ENCODE data around the gene CHL1.

CHL1 gene

DNA sequence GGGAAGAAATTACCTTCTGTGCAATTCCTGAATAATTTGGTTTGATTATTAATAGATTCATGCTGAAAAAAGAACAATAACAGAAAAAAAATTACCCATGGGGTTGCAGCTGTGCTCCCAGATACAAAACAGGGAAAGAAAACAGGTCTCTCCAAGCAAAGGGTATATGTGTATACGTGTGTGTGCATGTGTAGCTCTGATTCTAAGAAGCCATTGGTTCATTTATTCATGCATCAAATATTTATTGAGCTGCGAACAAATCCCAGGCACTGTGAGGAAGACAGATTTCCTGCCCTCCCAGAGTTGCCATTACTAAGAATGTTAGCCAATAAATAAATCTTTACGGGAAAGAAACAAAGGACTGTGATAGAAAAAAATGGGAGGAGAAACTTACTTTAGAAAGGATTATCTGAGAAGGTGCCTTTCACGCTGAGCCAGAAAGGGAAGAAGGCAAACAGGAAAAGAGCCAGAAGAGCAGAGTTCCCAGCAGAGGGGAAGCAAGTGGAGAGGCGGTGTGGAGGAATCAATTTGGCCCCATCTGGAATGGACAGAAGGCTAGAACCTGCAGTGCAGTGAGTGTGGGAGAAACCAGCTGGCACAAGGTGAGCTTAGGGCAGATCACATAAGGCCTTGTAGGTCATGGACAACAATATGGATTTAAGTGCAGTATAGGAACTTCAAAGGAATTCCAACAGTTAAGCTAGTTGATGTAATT lies 20.7 kb downstream of the CHL1 start:
- DNase-seq (ENCODE audit: low read depth, low spot score): no peak

- DNase-seq (ENCODE audit: low read depth, low spot score): no peak
Measured at GRCh38 chr3:217948-218347, 21.4 kb downstream of the CHL1 start.

- no peak for DNase-seq (ENCODE audit: low read depth, low spot score)
Measured at GRCh38 chr3:228442-229182, 32.0 kb downstream of the CHL1 start.

DNA sequence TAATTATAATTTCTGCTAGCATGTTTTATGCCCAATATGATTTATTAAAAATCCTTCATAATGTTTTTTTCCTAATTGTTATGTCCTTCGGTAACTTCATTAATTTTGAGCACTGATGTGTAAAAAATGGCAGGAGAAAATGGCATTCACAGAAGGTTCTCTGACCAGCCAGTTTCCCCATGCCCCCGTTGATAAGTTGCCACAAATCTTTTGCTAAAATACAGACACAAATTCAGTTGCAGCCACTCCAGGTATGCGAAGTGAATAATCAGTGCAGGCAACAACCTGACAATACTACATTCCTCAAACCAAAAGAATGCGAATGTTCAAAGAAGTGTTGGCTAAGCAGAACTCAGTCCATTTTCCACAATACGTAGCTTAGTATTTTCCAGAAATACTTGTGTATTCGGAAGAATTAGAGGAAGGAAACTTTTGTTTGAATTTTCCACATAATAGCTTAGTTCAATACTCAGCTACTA lies 32.7 kb downstream of the CHL1 start:
- no peak for DNase-seq (ENCODE audit: low read depth, low spot score)

GRCh38 chr3:236881-237280 lies 40.3 kb downstream of the CHL1 start:
- DNase-seq (ENCODE audit: low read depth, low spot score): no peak

GRCh38 chr3:242602-243355 lies 46.2 kb downstream of the CHL1 start:
- DNase-seq (ENCODE audit: low read depth, low spot score): no peak

- no peak for DNase-seq (ENCODE audit: low read depth, low spot score)
Measured at GRCh38 chr3:243356-243725, 46.8 kb downstream of the CHL1 start.

- no peak for DNase-seq (ENCODE audit: low read depth, low spot score)
Measured at GRCh38 chr3:244041-244440, 47.5 kb downstream of the CHL1 start.

- no peak for DNase-seq (ENCODE audit: low read depth, low spot score)
Measured at GRCh38 chr3:247916-248315, 51.4 kb downstream of the CHL1 start.

DNA sequence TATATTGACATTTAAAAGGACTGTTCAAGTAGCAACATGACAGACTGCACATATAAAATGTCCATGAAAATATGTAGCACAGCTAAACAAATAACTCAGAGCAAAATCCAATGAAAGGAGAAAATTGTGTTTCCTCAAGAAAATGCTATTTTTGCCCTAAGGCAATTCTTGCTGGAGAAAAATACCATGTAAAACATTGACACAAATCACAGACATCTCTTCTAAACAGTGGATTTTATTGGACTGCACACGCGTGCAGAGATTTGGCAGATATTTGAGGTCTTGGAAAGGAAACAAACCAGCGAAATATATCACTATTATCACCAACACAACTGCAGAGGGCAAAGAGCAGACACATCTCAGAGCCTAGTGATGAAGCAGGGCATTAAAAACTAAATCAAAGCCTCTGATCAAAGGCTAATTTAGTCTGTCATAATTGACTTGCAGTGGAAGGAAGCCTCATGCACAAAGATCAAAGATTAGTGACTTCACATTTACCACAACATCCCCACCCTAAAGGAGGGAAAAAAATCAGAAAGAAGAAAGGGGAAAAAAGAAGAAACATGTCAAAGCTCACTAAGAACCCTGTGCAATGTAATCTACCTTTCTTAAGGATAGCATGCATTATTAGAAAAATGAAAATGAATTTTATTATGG lies 52.4 kb downstream of the CHL1 start:
- no peak for DNase-seq (ENCODE audit: low read depth, low spot score)

- DNase-seq (ENCODE audit: low read depth, low spot score): no peak
Measured at GRCh38 chr3:249587-250262, 53.2 kb downstream of the CHL1 start.

GRCh38 chr3:256501-256900 lies 59.9 kb downstream of the CHL1 start:
- DNase-seq (ENCODE audit: low read depth, low spot score): no peak

- DNase-seq (ENCODE audit: low read depth, low spot score): no peak
Measured at GRCh38 chr3:257826-258225, 61.3 kb downstream of the CHL1 start.

- DNase-seq (ENCODE audit: low read depth, low spot score): no peak
Measured at GRCh38 chr3:260898-261297, 64.3 kb downstream of the CHL1 start.

DNA sequence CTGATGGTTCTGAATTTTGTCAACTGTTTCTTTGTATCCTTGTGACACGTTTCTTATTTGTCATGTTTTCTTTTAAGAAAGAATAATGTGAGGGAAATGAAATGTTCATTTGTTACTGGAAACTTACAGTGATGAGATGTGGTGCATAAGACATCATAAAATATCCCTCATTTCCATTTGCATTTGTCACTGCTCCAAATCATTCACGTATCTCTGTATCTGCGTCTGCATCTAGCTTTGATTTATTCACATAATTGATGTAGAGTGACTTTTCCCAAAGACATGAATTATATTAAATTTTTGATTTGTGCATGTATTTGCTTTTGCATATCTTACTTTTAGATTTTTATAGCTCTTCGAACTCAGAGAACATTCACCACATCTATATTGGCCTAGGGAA lies 66.8 kb downstream of the CHL1 start:
- no peak for DNase-seq (ENCODE audit: low read depth, low spot score)

GRCh38 chr3:264394-265156 lies 68.0 kb downstream of the CHL1 start:
- DNase-seq (ENCODE audit: low read depth, low spot score): no peak

DNA sequence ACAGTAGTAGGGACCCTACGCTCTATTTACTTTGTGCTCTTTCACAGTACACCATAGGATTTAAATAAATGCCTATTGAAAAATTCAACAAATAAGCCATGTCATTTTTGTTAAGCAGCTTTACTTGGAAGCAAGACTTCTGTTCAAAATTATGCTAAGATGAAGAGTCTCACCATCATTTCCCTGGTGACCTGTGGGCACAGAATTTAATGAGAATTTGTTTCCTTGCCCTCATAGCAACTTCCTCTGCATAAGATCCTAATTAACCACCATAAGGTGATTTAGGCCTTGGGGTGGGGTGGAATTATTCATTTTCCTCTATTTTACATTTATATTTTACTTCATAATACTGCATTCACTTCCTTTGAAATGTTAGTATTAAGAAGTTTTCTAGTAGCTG lies 70.5 kb downstream of the CHL1 start:
- DNase-seq (ENCODE audit: low read depth, low spot score): no peak

DNA sequence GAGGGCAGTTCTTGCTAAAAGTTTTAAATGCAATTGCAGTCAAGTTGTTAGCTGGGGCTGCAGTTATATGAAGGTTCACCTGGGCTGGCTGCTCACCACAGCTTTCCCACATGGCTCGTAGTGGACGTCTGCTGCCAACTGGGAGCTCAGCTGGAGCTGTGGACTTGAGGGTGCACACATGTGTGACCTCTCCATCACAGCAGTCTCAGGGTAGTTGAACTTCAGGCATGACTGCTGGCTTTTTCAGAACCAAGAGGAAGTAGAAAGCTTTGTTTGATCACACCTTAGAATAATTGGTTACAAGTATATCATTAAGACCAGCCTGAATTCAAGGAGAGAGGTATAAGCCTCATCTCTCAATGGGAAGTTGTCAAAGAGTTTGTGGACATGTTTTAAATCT lies 74.1 kb downstream of the CHL1 start:
- no peak for DNase-seq (ENCODE audit: low read depth, low spot score)

DNA sequence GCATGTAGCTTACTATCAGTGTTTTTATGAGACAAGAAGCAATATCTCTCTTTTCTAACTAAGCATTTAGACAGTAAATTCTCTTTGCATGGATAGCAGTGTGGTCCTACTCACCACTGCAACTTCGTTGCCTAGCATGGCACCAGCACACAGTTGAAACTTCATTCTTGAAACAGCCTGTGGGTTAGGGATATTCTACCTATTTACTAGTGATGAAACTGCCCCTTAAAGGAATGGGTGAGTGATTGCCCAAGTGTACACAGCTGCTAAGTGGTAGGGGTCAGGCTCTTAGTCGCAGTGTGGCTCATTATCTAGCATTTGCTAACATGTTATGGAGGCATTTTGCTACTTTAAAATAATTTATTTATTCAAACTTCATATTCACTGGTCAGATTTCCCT lies 78.4 kb downstream of the CHL1 start:
- no peak for DNase-seq (ENCODE audit: low read depth, low spot score)

DNA sequence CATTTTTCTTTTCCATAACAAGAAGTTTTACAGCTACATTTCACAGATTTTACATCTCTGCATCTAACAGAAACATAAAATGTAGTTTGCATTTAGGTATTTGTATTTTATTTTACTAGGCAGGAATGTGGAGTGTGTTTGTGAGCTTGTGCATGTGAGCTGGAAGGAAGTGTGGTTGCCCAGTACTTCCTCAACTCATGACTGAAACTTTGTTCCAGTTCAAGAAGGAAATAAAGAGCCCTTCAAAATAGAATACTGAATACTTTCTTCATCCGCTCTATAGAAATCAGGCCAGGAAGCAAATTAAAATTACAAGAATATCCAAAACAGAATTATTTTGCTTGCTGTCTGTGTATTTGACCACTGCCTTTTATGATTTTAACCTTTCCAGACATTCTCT lies 81.3 kb downstream of the CHL1 start:
- DNase-seq (ENCODE audit: low read depth, low spot score): no peak
